T-cell (primary cell): ENCODE data around the gene LDLRAD4. TPM values are rescaled to one million over a fixed set of nuclear protein-coding genes. Genes with fewer than 3 reads are reported as not detected.

Experiments used
- ATAC-seq, 4 experiments: fragments of 200-7000 bp in 3 of 4; fragments of 150-1000 bp in 1 of 4; cut with Tn5 transposase; replicated peaks in 1 of 4; 1 replicate in 3 of 4; 2 replicates in 1 of 4; pipeline ENCODE4 v1.10.0; 2021; ENCODE audit warnings: moderate library complexity in 3 of 4, mild to moderate bottlenecking in 2 of 4, moderate number of reproducible peaks in 1 of 4
- CTCF ChIA-PET, 2 donors: fragments of 300-600 bp; sonication (Branson Sonifier 250); formaldehyde crosslinking; loops; one replicate each; lab custom pipeline; 2022; ENCODE audit warnings: antibody characterized with exemption in 2 of 2; lab: Charles Lee
- POLR2A ChIA-PET, 2 donors: fragments of 300-600 bp; sonication (Branson Sonifier 250); formaldehyde crosslinking; loops; one replicate each; lab custom pipeline; 2022; ENCODE audit warnings: antibody characterized with exemption in 2 of 2; lab: Charles Lee
- DNase-seq, 35 experiments: peaks; one replicate each; pipeline versions ENCODE4 v3.0.0 to v3.0.0-alpha.2; 2013 to 2023
- H3K27ac ChIP-seq: one replicate; pipeline ENCODE4 v1.5.1; 2013; ENCODE audit warnings: low read length
- H3K27me3 ChIP-seq, 2 experiments: replicated peaks in 1 of 2; 1 replicate in 1 of 2; 2 replicates in 1 of 2; pipeline versions ENCODE4 v1.6.1 to v1.7.0; 2013; ENCODE audit warnings: low read length in 1 of 2, mixed read lengths in 1 of 2; ENCODE audit not compliant: control insufficient read depth in 2 of 2, insufficient read depth in 2 of 2; ENCODE audit errors: extremely low read depth in 1 of 2
- H3K36me3 ChIP-seq, 2 donors: 1 replicate in 1 of 2; 2 replicates in 1 of 2; pipeline versions ENCODE4 v1.6.1 to v1.7.0; 2013; ENCODE audit warnings: low read length in 1 of 2; ENCODE audit not compliant: control insufficient read depth in 2 of 2, insufficient read depth in 1 of 2; ENCODE audit errors: extremely low read depth in 1 of 2
- H3K4me1 ChIP-seq, 2 experiments: 1 replicate in 1 of 2; 2 replicates in 1 of 2; pipeline versions ENCODE4 v1.6.1 to v1.7.0; 2013; ENCODE audit warnings: low read length in 2 of 2, mixed read lengths in 1 of 2; ENCODE audit not compliant: insufficient read depth in 2 of 2, control insufficient read depth in 1 of 2; ENCODE audit errors: extremely low read depth in 1 of 2
- H3K4me3 ChIP-seq, 2 donors: 1 replicate in 1 of 2; 2 replicates in 1 of 2; pipeline versions ENCODE4 v1.5.1 to v1.7.0; 2013; ENCODE audit warnings: mild to moderate bottlenecking in 2 of 2, low read length in 1 of 2, moderate library complexity in 1 of 2; ENCODE audit not compliant: control insufficient read depth in 1 of 2; ENCODE audit errors: extremely low read depth in 1 of 2
- H3K9me3 ChIP-seq: 2 replicates; pipeline ENCODE4 v1.7.0; 2013
- H3K27ac Mint-ChIP-seq, 2 donors: one replicate each; pipeline ENCODE4 v1.8.0; 2020 to 2021; ENCODE audit warnings: mild to moderate bottlenecking in 2 of 2, mixed read lengths in 2 of 2
- H3K27me3 Mint-ChIP-seq, 2 donors: one replicate each; pipeline ENCODE4 v1.8.0; 2021 to 2022; ENCODE audit warnings: mixed read lengths in 2 of 2
- H3K36me3 Mint-ChIP-seq: one replicate; pipeline ENCODE4 v1.8.0; 2021; ENCODE audit warnings: mixed read lengths
- H3K4me1 Mint-ChIP-seq, 3 donors: one replicate each; pipeline ENCODE4 v1.8.0; 2020 to 2022; ENCODE audit warnings: mixed read lengths in 3 of 3, mild to moderate bottlenecking in 1 of 3
- H3K4me3 Mint-ChIP-seq, 3 donors: one replicate each; pipeline ENCODE4 v1.8.0; 2020 to 2022; ENCODE audit warnings: mild to moderate bottlenecking in 3 of 3, mixed read lengths in 3 of 3, moderate library complexity in 3 of 3
- H3K9me3 Mint-ChIP-seq, 3 donors: one replicate each; pipeline ENCODE4 v1.8.0; 2020 to 2022; ENCODE audit warnings: mixed read lengths in 3 of 3
- WGBS: methylation state at CpG from one replicate; pipeline ENCODE4 v1.1.5; 2013; ENCODE audit warnings: missing lambda C conversion rate; ENCODE audit not compliant: insufficient coverage; 5-methylcytosine and 5-hydroxymethylcytosine counted together
- total RNA-seq, 35 experiments: library from RNA in 6 of 35; stranded (reverse) in 6 of 35; fragments of 120-200 nt in 1 of 35; gene quantifications; one replicate each; pipeline versions ENCODE4 v1.2.1 to v1.2.4 and lab custom pipeline; 2013 to 2026

The LDLRAD4 gene
- total RNA-seq, 5 donors from 2014 or later (not counting 1 experiment from before 2014, with no cell fraction given): 57.6 to 80.8 (median 72.4) TPM

- Histone ChIP-seq H3K27me3 (no peaks in the 10 kb centered on the region), H3K4me1 (no peaks in the 10 kb centered on the region), H3K36me3 (peaks cover 5 to 7% of the 10 kb centered on the region in 2 donors), H3K27ac (no peak overlapping the region), H3K4me3 (no peak overlapping the region), H3K9me3 (no peaks in the 10 kb centered on the region)
- no peak overlapping the region for H3K4me3 Mint-ChIP-seq
- 91% methylated on average over 6 of the region's 10 CpGs for WGBS
- DNase-seq: no peak
- peaks cover 11% of the 10 kb centered on the region for H3K36me3 Mint-ChIP-seq
- no peaks in the 10 kb centered on the region for H3K27me3 Mint-ChIP-seq
- CTCF ChIA-PET: no interaction called here
- POLR2A ChIA-PET: no interaction called here
- no peak for ATAC-seq
- peaks cover 0 to 2% (median 0%) of the 10 kb centered on the region in 3 donors for H3K4me1 Mint-ChIP-seq
- peaks cover 0 to 6% (median 4%) of the 10 kb centered on the region in 3 donors for H3K9me3 Mint-ChIP-seq
- no peak overlapping the region for H3K27ac Mint-ChIP-seq
These were observed 420.4 kb downstream of the LDLRAD4 start for GRCh38 chr18:13638719-13639595.

- 86% methylated on average over 1 of the region's 10 CpGs for WGBS
- no peak for ATAC-seq
- H3K27ac ChIP-seq: no peak overlapping the region
- no peaks in the 10 kb centered on the region for H3K27me3 ChIP-seq
- POLR2A ChIA-PET: no interaction called here
- Mint-ChIP-seq H3K27ac (no peak overlapping the region), H3K4me1 (no peaks in the 10 kb centered on the region), H3K4me3 (no peak overlapping the region), H3K27me3 (no peaks in the 10 kb centered on the region), H3K36me3 (peaks cover 18% of the 10 kb centered on the region), H3K9me3 (peaks cover 0 to 6% (median 4%) of the 10 kb centered on the region in 3 donors)
- no peaks in the 10 kb centered on the region for H3K9me3 ChIP-seq
- peaks cover 7 to 14% of the 10 kb centered on the region in 2 donors for H3K36me3 ChIP-seq
- no peaks in the 10 kb centered on the region for H3K4me1 ChIP-seq
- no peak for DNase-seq
- H3K4me3 ChIP-seq: no peak overlapping the region
- CTCF ChIA-PET: no interaction called here
These were observed 421.8 kb downstream of the LDLRAD4 start for GRCh38 chr18:13640266-13640860.

GRCh38 chr18:13641551-13642439, 423.2 kb downstream of the LDLRAD4 start:
- peaks cover 0 to 6% (median 4%) of the 10 kb centered on the region in 3 donors for H3K9me3 Mint-ChIP-seq
- peaks cover 24% of the 10 kb centered on the region for H3K36me3 Mint-ChIP-seq
- no peak for ATAC-seq
- Histone ChIP-seq H3K27me3 (no peaks in the 10 kb centered on the region), H3K36me3 (peaks cover 11 to 24% of the 10 kb centered on the region in 2 donors), H3K9me3 (no peaks in the 10 kb centered on the region), H3K27ac (no peak overlapping the region), H3K4me3 (no peak overlapping the region), H3K4me1 (no peaks in the 10 kb centered on the region)
- H3K27me3 Mint-ChIP-seq: no peaks in the 10 kb centered on the region
- DNase-seq: no peak
- no peak overlapping the region for H3K27ac Mint-ChIP-seq
- CTCF ChIA-PET: no interaction called here
- POLR2A ChIA-PET: no interaction called here
- no peaks in the 10 kb centered on the region for H3K4me1 Mint-ChIP-seq
- 94% methylated on average over 71 of the region's 84 CpGs for WGBS
- no peak overlapping the region for H3K4me3 Mint-ChIP-seq

- DNase-seq: no peak
- Histone ChIP-seq H3K4me1 (no peaks in the 10 kb centered on the region), H3K9me3 (no peaks in the 10 kb centered on the region), H3K4me3 (no peak overlapping the region), H3K36me3 (peaks cover 11 to 29% of the 10 kb centered on the region in 2 donors), H3K27me3 (no peaks in the 10 kb centered on the region), H3K27ac (no peak overlapping the region)
- H3K4me1 Mint-ChIP-seq: no peaks in the 10 kb centered on the region
- H3K9me3 Mint-ChIP-seq: peaks cover 0 to 6% (median 4%) of the 10 kb centered on the region in 3 donors
- 75% methylated on average over 5 of the region's 15 CpGs for WGBS
- no peaks in the 10 kb centered on the region for H3K27me3 Mint-ChIP-seq
- CTCF ChIA-PET: no interaction called here
- H3K36me3 Mint-ChIP-seq: peaks cover 28% of the 10 kb centered on the region
- no peak overlapping the region for H3K27ac Mint-ChIP-seq
- POLR2A ChIA-PET: no interaction called here
- H3K4me3 Mint-ChIP-seq: no peak overlapping the region
- no peak for ATAC-seq
These were observed 423.9 kb downstream of the LDLRAD4 start for GRCh38 chr18:13642440-13642827.

- DNase-seq (no peak), ATAC-seq (no peak)
- Mint-ChIP-seq H3K4me3 (no peak overlapping the region), H3K9me3 (peaks cover 0 to 6% (median 4%) of the 10 kb centered on the region in 3 donors), H3K27ac (no peak overlapping the region), H3K4me1 (no peaks in the 10 kb centered on the region), H3K36me3 (peaks cover 34% of the 10 kb centered on the region), H3K27me3 (no peaks in the 10 kb centered on the region)
- Histone ChIP-seq H3K36me3 (peaks cover 11 to 29% of the 10 kb centered on the region in 2 donors), H3K27ac (no peak overlapping the region), H3K9me3 (no peaks in the 10 kb centered on the region), H3K4me3 (no peak overlapping the region), H3K27me3 (no peaks in the 10 kb centered on the region), H3K4me1 (no peaks in the 10 kb centered on the region)
- POLR2A ChIA-PET: interaction anchor here in 1 of 2 donors (0.6 kb wide), 1 partner anchor 331 kb away, joined by 5 read pairs; no protein-coding TSS in a partner anchor
- CTCF ChIA-PET: no interaction called here
- WGBS: no CpG with 5 or more reads among the region's 16 CpGs
These were observed 424.7 kb downstream of the LDLRAD4 start for GRCh38 chr18:13643261-13643751.

- Histone ChIP-seq H3K27me3 (no peaks in the 10 kb centered on the region), H3K27ac (no peak overlapping the region), H3K36me3 (peaks cover 11 to 24% of the 10 kb centered on the region in 2 donors), H3K4me1 (no peaks in the 10 kb centered on the region), H3K4me3 (no peak overlapping the region), H3K9me3 (no peaks in the 10 kb centered on the region)
- Mint-ChIP-seq H3K27ac (no peak overlapping the region), H3K9me3 (peaks cover 0 to 6% (median 4%) of the 10 kb centered on the region in 3 donors), H3K27me3 (no peaks in the 10 kb centered on the region), H3K4me3 (no peak overlapping the region), H3K4me1 (no peaks in the 10 kb centered on the region), H3K36me3 (peaks cover 34% of the 10 kb centered on the region)
- POLR2A ChIA-PET: no interaction called here
- CTCF ChIA-PET: no interaction called here
- WGBS: 96% methylated on average over 16 of the region's 16 CpGs
- no peak for DNase-seq
- no peak for ATAC-seq
These were observed 426.5 kb downstream of the LDLRAD4 start for GRCh38 chr18:13645093-13645492.
